Body of pancreas (tissue), 4 donors: ENCODE measurements around the gene HCFC1. TPM values are rescaled to one million over a fixed set of nuclear protein-coding genes. Genes with fewer than 3 reads are reported as not detected.

Source experiments
- ATAC-seq: fragments of 150-250 bp; one replicate; pipeline ENCODE4 v1.9.1; 2016
- DNase-seq, 4 donors: peaks; one replicate each; pipeline ENCODE4 v3.0.0-alpha.2; 2019
- H3K27ac ChIP-seq, 4 donors: fragments of 200-600 bp; sonication (generic); 1 replicate in 3 of 4; 2 replicates in 1 of 4; pipeline versions ENCODE4 v1.5.1 to v1.6.1; 2016 to 2019; ENCODE audit warnings: mild to moderate bottlenecking in 1 of 4, mixed read lengths in 1 of 4, moderate library complexity in 1 of 4
- H3K27me3 ChIP-seq, 2 donors: fragments of 200-600 bp; sonication (generic); one replicate each; pipeline ENCODE4 v1.6.0; 2016; ENCODE audit warnings: mild to moderate bottlenecking in 1 of 2
- H3K36me3 ChIP-seq, 2 donors: fragments of 200-600 bp; sonication (generic); replicated peaks in 1 of 2; 2 replicates each; pipeline ENCODE4 v1.5.1; 2016; ENCODE audit warnings: low read depth in 2 of 2; ENCODE audit not compliant: insufficient read depth in 1 of 2
- H3K4me1 ChIP-seq: fragments of 200-600 bp; sonication (generic); one replicate; pipeline ENCODE4 v1.6.0; 2016
- H3K4me3 ChIP-seq, 2 donors: fragments of 200-600 bp; sonication (generic); 1 replicate in 1 of 2; 2 replicates in 1 of 2; pipeline ENCODE4 v1.5.1; 2016 to 2019
- H3K9me3 ChIP-seq, 3 donors: fragments of 200-600 bp; sonication (generic); 1 replicate in 2 of 3; 2 replicates in 1 of 3; pipeline ENCODE4 v1.5.1; 2016
- CTCF ChIP-seq, 7 experiments: fragments of 450-650 bp in 4 of 7; fragments of 200-600 bp in 3 of 7; sonication (generic) in 3 of 7; IDR thresholded peaks; one replicate each; pipeline ENCODE4 v1.5.1; 2016 to 2019; ENCODE audit warnings: antibody characterized with exemption in 7 of 7
- POLR2A ChIP-seq, 3 donors: fragments of 450-650 bp; IDR thresholded peaks; one replicate each; pipeline ENCODE4 v1.6.1; 2016; ENCODE audit warnings: antibody characterized with exemption in 3 of 3, mild to moderate bottlenecking in 2 of 3
- WGBS, 2 donors: methylation state at CpG; one replicate each; pipeline ENCODE4 v1.1.5; 2017; 5-methylcytosine and 5-hydroxymethylcytosine counted together
- intact Hi-C: fragments of 100-400 bp; cut with DNase I; formaldehyde crosslinking; loops from one replicate; pipeline ENCODE4 v1.15.1; 2023
- total RNA-seq, 2 donors: library from RNA; depleted of rRNA; stranded (reverse); fragments of >200 nt; gene quantifications; one replicate each; pipeline ENCODE4 v1.1.0, GENCODE V29; 2016

HCFC1 gene
- total RNA-seq, 2 donors from 2014 or later = 16.6 to 62.6 TPM

- DNase-seq (no peak), ATAC-seq (no peak)
- no peaks in the 10 kb centered on the region for H3K4me1 ChIP-seq
- intact Hi-C loops = no loop called here
- peaks cover 5 to 18% of the 10 kb centered on the region in 2 donors for H3K36me3 ChIP-seq
- H3K9me3 ChIP-seq = no peaks in the 10 kb centered on the region
- H3K4me3 ChIP-seq = no peak overlapping the region
- H3K27ac ChIP-seq = no peak overlapping the region
- H3K27me3 ChIP-seq = no peaks in the 10 kb centered on the region
- no peak for TF ChIP-seq POLR2A (IDR thresholded peaks at IDR 0.05)
- 80 to 94% methylated on average over 1 to 14 of the region's 15 CpGs for WGBS, 2 donors
Observed at GRCh38 chrX:153959649-153960048, 12.0 kb downstream of the HCFC1 start.

- ATAC-seq = no peak
- no peaks in the 10 kb centered on the region for H3K27me3 ChIP-seq
- peaks cover 5 to 18% of the 10 kb centered on the region in 2 donors for H3K36me3 ChIP-seq
- H3K4me1 ChIP-seq = no peaks in the 10 kb centered on the region
- 92% methylated on average over 5 of the region's 14 CpGs; no CpG with 5 or more reads in 1 of the 2 donors for WGBS, 2 donors
- no peaks in the 10 kb centered on the region for H3K9me3 ChIP-seq
- H3K27ac ChIP-seq = no peak overlapping the region
- no peak overlapping the region for H3K4me3 ChIP-seq
- intact Hi-C loops = no loop called here
- no peak for DNase-seq
- TF ChIP-seq CTCF (IDR thresholded peaks at IDR 0.05) = no peak
- TF ChIP-seq POLR2A (IDR thresholded peaks at IDR 0.05) = no peak
Observed at GRCh38 chrX:153958605-153959004, 13.0 kb downstream of the HCFC1 start.

- DNase-seq = no peak
- intact Hi-C loops = no loop called here
- no peak for ATAC-seq
- H3K27me3 ChIP-seq = no peaks in the 10 kb centered on the region
- peaks cover 9 to 18% of the 10 kb centered on the region in 2 donors for H3K36me3 ChIP-seq
- no peaks in the 10 kb centered on the region for H3K4me1 ChIP-seq
- no peaks in the 10 kb centered on the region for H3K9me3 ChIP-seq
- no peak overlapping the region for H3K27ac ChIP-seq
- H3K4me3 ChIP-seq = no peak overlapping the region
- 73% methylated on average over 15 of the region's 17 CpGs; no CpG with 5 or more reads in 1 of the 2 donors for WGBS, 2 donors
- TF ChIP-seq CTCF (IDR thresholded peaks at IDR 0.05) = no peak
- no peak for TF ChIP-seq POLR2A (IDR thresholded peaks at IDR 0.05)
Observed at GRCh38 chrX:153957224-153957623, 14.4 kb downstream of the HCFC1 start.

GRCh38 chrX:153956044-153956907 lies 15.3 kb downstream of the HCFC1 start:
- Histone ChIP-seq H3K36me3 (peaks cover 9 to 19% of the 10 kb centered on the region in 2 donors), H3K27ac (no peak overlapping the region), H3K4me1 (no peaks in the 10 kb centered on the region), H3K9me3 (no peaks in the 10 kb centered on the region), H3K27me3 (no peaks in the 10 kb centered on the region), H3K4me3 (no peak overlapping the region)
- intact Hi-C loops = no loop called here
- no peak for TF ChIP-seq CTCF (IDR thresholded peaks at IDR 0.05)
- no peak for TF ChIP-seq POLR2A (IDR thresholded peaks at IDR 0.05)
- DNase-seq (no peak), ATAC-seq (no peak)
- WGBS, 2 donors = 85% methylated on average over 16 of the region's 35 CpGs; no CpG with 5 or more reads in 1 of the 2 donors

GRCh38 chrX:153955228-153955732 lies 16.3 kb downstream of the HCFC1 start:
- no peak overlapping the region for H3K27ac ChIP-seq
- no peaks in the 10 kb centered on the region for H3K4me1 ChIP-seq
- peaks cover 9 to 22% of the 10 kb centered on the region in 2 donors for H3K36me3 ChIP-seq

More at GRCh38 chrX:153955228-153955732, 16.3 kb downstream of the HCFC1 start:
- 73% methylated on average over 3 of the region's 12 CpGs; no CpG with 5 or more reads in 1 of the 2 donors for WGBS, 2 donors
- intact Hi-C loops = no loop called here
- Histone ChIP-seq H3K27me3 (no peaks in the 10 kb centered on the region), H3K9me3 (no peaks in the 10 kb centered on the region), H3K4me3 (no peak overlapping the region)
- ATAC-seq (no peak), DNase-seq (no peak)
- no peak for TF ChIP-seq CTCF (IDR thresholded peaks at IDR 0.05)
- TF ChIP-seq POLR2A (IDR thresholded peaks at IDR 0.05) = no peak
